NCI-H1694 (cell line): ENCODE measurements around the gene DNAH1.
"Not testable (repeated sequence)": the region's sequence is repeated elsewhere in the genome, so short reads cannot be mapped to it uniquely, and the experiment has no call there.

Experiments used
- DNase-seq: peaks from one replicate; lab custom pipeline; 2025; lab: John Stamatoyannopoulos, UW

DNAH1 gene

DNA sequence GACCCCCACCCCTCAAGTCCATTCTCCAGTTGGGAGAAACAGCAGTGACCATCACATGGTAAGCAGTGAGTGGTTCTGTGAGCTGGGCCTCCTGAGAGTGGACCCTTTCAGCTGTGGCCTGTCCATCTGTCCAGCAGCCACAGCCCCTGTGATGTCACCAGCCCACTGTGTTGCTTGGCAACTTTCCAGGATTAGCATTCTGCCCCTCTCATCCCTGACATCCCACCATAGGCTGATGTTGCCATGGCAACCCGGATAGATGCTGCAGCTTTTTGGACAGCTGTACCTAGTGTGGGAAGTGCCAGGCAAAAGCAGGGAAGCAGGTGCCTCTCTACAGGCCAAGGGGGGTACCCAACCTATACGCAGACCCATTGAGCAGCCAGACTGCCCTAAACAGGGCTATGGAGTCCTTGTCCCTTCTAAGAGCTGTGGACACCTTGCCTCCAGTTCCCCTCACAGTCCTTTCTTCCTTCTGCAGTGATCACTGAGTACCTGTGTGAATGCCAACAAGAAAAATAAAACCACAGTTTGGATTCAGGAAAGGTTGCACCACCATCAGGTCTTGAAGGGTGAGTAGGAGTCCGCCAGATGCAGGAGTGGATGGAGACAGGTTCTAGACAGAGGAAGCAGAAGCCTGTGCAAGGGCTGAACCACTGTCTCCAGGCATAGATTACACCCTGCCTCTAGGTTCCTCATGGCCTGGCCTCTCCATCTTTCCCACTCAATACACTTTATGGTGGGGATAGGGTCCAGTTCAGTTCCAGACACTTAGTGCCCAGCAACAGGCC lies at the start of gene DNAH1:
DNAH1 (plus strand) TSS at position 343 of the 788 bp plus-strand sequence. CDS start 6,124 bp downstream, outside the sequence.
- DNase-seq, result no peak

DNA sequence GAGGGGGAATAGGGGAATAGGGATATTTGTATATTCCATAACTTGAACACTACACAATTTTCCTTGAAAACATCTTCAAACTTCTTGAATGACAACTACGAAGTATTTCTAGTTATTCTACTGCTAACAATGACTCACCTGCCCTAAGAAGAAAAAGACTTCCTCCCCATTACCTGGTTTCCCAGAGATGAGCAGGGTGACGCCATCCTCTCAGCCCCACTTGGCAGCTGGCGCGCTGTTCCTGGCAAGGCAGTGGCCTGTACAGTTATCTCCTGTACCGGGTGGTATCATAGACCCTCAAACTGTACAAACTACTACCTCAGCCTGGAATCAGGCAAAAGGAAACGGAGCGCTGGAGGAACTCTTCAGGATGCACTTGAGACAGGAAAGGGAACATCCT lies 48.1 kb upstream of the DNAH1 start:
- no peak for DNase-seq

GRCh38 chr3:52269776-52270175 lies 46.3 kb upstream of the DNAH1 start:
- no peak for DNase-seq

- no peak for DNase-seq
Observed at GRCh38 chr3:52270252-52270754, 45.8 kb upstream of the DNAH1 start.

GRCh38 chr3:52272172-52272571 lies 43.9 kb upstream of the DNAH1 start:
- DNase-seq, result not testable (repeated sequence)

- DNase-seq, result no peak
Observed at GRCh38 chr3:52272831-52273230, 43.3 kb upstream of the DNAH1 start.

DNA sequence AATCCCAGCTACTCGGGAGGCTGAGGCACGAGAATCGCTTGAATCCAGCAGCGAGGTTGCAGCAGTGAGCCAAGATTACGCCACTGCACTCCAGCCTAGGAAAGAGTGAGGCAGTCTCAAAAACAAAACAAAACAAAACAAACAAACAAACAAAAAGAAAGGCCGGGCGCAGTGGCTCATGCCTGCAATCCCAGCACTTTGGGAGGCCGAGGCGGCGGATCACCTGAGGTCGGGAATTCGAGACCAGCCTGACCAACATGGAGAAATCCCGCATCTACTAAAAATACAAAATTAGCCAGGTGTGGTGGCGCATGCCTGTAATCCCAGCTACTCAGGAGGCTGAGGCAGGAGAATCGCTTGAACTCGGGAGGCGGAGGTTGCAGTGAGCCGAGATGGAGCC lies 41.3 kb upstream of the DNAH1 start:
- DNase-seq, result not testable (repeated sequence)

DNA sequence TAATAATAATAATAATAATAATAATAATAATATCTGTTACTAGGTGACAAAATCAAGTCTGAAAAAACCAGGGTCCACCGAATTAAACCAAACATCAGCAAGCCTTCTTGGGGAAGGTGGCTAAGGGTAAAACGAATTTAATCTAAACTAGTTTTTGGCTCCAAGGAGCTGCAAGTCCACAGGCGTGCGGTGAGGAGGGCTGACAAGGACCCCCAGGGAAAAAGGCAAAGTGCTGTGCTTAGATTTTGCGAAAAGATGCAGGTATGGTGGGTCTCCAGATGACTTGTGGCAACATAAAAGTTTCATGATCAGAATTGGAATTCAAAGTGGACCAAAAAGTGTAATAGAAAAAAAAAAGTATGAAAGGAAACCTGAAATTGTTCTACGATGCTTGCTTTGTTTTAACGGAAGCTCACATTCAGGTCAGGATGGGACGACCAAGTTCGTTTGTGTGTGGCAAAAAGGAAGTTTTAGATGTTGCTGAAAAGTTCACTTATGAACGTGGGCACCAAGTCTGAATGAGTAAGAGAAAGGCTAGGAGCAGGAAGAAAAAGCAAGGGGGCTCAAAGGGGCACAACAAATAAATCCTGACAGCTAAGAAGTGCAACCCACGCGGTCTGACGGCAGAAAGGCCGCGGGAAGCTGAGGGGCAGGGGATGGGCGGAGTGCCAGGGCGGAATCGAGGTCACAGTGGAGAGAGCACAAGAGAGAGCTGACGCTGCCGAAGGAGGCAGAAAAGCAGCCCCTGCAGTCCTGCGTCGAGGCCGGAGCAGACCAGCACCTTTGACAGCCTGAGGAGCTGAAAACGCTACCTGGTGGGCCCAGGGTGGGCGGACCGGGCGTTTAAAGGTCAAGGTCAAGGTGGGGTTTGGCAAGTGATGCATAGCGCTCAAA lies 38.8 kb upstream of the DNAH1 start:
- DNase-seq, result no peak

GRCh38 chr3:52277972-52278509 lies 38.1 kb upstream of the DNAH1 start:
- DNase-seq, result no peak

DNA sequence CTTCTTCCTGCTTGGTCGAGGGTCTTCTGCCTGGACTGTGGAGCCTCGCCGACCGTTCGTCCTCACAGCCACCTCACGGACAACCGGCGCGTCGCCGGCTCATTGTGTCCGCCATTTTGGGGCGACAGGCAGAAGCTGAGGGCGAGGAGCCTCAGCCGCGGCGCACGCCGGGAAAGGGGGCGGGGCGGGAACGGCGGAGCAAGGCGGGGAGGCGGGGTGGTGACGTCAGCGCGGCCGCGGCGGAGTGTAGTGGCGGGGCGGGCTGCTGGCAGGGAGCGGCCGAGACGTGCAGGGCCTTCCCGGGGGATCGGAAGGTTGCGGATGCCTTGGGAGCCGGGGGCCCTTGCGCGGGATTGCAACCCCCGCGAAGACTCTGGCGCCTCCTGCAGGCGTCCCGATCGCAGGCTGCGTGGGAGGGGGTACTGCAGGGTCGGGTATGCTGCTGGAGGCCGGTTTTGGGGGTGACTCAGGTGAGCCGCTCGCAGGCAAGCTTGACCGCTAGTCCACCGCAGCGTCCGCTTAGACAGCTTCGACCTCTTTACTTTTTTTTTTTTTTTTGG lies 37.5 kb upstream of the DNAH1 start, which contains the start of gene WDR82:
WDR82 (minus strand) TSS at position 140 of the 560 bp plus-strand sequence. CDS start 288 bp downstream, outside the sequence.
- peak; percentile 31 for DNase-seq

GRCh38 chr3:52279596-52279995 lies 36.5 kb upstream of the DNAH1 start:
- no peak for DNase-seq

GRCh38 chr3:52280050-52280461 lies 36.1 kb upstream of the DNAH1 start:
- no peak for DNase-seq

DNA sequence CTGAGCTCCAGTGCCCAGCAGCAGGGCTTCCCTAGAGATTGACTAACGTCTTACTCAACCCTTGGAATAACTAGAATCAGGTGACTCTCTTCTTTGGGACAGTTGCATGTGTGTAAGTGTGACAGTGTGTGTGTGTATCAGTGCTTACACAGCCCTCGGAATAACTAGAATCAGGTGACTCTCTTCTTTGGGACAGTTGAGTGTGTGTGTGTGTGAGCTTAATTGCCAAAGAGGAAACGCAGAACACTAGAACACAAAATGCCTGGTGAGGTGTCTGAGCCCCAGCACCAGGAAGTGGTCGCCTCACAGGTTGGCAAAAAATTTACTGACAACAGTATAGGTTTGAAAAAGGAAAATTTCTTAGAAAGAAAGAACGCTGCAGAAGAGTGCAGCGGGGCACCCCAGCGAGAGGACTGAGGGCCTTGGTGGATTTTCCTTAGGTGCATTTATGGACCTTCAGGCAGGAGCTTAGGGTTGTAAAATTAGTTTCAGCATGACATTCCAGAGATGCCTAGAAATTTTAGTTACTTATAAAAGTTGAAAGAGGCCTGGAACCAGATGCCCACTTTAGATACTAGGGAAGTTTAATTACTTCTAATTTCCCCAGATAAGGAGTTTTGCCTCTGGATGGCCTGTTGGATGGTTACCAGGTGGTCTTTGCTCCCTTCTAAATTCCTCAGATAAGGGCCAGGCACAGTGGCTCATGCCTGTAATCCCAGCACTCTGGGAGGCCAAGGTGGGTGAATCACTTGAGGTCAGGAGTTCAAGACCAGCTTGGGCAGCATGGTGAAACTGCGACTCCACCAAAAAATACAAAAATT lies 33.9 kb upstream of the DNAH1 start:
- DNase-seq, result no peak

DNA sequence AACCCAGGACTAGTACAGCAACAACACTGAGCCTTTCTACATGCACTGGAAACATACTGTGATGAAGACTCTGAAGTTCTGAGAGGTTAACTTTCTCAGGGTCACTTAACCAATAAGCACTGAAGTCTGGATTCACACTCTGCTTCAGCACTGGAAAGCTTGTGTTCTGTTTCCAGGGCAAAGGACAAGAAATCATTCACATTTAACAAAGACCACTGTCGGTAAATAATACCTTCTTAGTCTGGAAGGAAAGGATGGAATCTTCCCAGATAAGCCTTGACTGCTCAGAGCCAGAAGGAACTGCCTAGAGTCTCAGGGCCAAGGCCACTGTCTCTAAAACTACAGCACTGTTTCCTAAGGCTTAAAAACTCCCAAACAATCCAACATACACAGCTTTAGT lies 32.8 kb upstream of the DNAH1 start:
- no peak for DNase-seq

DNA sequence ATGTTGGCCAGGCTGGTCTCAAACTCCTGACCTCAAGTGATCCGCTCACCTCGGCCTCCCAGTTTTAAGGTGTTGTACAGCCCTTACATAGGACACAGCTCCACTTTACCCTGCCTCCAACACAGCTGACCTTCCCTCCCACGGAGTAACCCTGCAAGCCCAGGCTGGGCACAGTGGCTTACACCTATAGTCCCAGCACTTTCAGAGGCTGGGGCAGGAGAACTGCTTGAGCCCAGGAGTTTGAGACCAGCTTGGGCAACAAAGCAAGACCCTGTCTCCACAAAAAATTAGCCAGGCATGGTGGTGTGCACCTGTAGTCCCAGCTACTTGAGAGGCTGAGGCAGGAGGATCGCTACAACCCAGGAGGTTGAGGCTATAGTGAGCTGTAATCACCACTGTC lies 32.1 kb upstream of the DNAH1 start:
- not testable (repeated sequence) for DNase-seq

DNA sequence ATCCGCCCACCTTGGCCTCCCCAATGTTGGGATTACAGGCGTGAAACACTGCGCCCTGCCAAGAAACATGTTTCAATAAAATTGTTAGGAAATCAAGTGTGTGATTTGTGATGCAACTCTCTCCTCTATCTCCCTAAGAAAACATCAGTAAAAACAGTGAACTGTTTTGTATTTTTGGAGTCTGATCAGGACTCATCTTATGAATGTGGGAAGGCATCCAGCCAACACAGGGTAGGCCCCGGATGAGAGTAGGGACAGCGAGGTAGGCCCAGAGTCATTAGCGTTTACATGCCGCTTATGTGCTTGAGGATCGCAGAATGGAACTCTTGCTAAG lies 29.4 kb upstream of the DNAH1 start:
- DNase-seq, result no peak

DNA sequence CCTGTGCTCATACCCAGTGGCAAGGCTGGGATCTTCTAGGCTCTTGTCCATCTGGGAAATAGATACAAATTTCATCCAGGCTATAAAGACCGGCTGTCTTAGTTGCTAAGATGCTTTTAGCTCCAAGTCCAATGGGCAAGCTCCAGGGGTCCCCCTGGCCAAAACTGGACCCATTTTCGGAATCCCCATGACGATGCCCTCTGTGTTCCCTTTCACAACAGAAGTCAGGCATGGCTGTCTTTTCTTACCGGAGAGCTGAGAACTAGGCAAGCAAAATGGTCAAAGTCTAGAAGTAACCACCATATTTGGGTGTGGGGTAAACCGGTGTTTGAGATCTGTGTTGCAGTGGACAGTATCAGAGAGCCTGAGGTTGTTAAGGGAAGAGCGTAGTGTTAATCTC lies 27.4 kb upstream of the DNAH1 start:
- no peak for DNase-seq

DNA sequence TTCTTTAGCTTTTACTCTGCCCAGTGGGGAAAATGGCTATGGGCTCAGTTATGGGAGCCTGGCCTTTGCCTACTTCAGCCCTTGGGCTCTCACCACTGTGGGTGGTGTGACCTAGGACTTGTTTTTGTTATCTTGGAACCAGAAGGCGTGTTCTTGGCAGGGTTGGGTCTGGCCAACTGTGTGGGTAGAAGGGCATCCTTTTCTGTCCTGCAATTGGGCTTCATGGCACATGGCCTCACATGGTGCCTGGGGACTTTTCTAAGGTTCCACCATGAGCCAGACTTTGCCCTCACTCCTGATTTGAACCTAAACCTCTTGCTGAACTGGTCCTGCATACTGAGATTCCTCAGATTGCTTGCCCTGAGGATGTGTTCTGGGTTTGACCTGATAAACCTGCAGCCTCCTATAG lies 26.8 kb upstream of the DNAH1 start:
- DNase-seq, result no peak

GRCh38 chr3:52289747-52290595 lies 26.1 kb upstream of the DNAH1 start:
- DNase-seq, result no peak
